HG03378 (cell line): Measurements from ENCODE around the gene PMPCA.

ENCODE experiments used
- ATAC-seq: cut with Tn5 transposase; IDR thresholded peaks from one replicate; pipeline ENCODE4 v1.9.1; 2021; ENCODE audit warnings: mild to moderate bottlenecking, moderate library complexity; ENCODE audit not compliant: unreplicated experiment

Gene PMPCA

DNA sequence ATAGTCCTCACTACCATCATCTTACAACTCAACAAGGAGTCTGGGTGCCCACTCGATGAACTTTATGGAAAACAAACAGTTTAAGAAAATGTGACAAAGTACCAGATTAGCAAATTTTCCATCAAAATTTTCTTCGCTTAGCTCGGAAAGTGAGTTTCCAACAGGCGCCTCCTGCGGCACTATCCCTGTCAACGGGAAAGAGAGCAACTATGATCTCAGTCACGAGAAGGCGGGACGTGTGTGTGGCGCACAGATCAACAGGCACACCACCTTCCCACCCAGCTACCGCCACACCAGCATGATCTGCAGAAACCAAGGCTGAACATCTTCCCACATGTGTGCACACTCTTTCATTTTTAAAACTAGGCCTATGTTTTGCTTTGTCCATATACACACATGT lies 42.9 kb downstream of the PMPCA start:
- no peak for ATAC-seq

DNA sequence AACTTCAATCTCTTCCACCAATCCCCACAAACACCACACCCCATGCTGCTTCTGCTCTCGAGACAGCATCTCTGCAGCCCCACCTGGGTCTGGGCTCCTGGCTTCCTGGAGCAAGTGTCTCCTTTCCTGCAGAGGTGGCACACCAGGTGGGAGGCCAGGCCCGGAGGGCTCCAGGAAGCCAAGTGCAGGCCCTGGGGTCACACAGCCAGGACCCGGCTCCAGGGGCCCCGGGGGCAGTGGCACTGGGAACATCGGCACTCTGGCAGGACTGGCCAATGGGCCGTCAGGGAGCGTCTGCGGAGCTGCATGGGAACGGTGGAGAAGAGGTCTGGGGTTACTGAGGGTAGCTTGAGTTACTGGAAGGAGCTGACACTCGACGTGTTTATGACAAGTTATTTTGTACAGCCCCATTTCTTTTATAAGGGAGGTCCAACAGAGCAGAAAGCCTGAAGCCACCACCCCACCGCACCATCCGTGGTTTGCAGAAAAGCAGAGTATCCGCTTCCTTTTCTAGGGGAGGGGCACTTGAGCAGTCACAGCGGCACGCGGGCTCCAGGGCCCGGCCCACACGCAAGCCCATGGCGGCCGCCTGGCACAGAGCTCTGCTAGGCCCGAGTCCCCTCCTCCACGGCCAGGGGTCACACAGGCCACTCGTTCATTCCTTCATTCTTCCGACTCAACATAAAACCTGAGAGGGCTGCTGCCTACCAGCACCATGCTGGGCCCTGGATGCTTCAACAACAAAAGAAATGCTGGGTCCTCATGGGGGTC lies 43.8 kb downstream of the PMPCA start:
- ATAC-seq: no peak

DNA sequence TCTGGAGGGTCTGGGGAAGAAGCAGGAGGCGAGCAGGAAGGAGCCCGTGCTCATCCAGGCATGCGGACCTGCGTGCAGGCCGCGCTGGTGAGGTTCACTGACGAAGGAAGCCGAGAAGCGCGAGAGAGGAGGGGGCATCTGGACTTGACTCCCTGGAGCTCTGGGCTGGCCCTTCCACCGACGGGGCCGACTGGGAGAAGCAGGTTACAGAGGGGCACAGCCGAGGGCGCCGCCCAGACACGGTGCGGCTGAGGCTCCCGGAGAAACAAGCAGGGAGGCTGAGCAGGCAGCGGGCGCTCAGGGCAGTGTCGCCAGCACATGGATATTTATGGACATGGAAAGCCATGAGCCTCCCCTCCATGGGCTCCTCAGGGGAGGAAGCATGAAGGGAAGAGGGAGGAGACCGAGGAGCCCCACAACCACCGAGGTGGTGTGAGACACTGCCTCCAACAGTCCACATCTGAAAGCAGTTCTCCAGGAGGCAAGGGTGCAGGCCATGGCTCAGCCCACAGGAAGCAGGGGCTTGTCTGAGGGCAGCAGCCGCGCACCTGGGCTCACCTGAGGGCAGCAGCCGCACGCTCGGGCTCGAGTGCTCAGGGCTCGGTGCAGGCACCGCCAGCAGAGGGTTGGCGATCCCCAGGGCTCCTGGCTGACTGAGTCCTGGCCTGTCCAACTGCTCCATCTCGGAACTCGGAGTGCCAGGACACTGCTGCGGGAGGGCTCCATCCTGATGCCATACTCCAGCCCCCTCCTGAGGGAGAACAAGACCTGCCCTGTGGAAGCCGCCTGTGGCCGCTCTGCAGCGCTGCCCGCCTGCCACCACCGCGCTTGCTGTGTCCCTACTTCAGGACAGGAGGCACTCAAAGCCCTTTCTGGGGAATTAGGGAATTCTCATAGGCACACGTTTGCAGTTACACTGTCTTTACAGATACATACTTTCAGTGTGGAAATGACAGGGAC lies 44.9 kb downstream of the PMPCA start:
- ATAC-seq: no peak

DNA sequence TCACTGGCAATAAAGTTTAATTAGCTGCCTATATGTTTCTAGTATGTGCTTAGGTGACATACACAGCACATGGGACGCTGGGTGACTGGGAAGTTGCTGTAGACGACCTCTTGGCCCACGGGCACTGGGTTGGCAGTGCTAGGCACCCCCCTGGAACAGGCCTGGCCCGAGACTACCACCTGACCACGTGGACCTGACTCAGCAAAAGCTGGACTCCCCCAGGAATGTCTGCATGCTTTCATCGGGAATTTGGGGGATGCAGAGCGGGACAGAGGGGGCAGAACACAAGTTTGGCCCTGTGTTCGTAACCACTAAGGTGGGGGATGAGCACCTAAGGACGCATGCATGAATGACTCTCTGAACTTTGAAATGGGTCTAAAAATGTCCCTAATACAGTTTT lies 45.8 kb downstream of the PMPCA start:
- ATAC-seq: no peak

DNA sequence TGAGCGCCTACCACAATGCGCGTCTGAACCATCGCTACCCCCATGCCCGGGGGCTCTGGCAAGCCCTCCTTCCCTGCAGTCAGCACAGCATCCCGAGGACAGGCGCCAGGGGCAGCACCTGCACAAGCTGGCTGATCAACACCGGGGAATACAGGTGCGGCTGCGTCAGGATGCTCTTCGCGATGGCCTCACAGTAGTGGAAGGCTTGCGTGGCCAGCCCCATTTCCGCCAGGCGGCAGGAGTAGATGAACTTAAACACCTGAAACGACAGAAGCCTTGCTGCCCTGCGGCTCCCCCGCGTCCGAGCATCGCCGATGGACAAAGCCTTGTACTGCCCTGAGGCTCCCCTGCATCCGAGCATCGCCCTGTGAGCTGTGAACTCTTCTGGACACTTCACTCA lies 46.9 kb downstream of the PMPCA start:
- ATAC-seq: no peak

DNA sequence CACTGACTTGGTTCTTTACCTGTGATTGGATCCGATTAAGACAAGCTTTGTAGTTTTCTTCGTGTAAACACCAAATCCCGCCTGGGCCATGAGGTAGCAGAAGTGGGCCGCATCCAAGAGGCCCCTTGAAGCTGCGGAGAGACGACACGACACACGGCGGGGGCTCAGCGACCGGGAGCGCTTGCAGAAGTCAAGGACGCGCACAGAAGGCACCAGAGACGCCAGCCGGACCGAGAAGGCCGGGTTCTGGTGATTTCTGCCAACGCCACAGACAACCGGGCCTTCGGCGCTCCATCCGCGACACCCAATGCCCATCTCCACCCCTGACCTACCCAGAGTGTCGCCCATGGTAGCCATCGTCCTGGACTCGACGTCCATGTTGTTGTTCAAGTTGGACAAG lies 49.0 kb downstream of the PMPCA start:
- no peak for ATAC-seq

DNA sequence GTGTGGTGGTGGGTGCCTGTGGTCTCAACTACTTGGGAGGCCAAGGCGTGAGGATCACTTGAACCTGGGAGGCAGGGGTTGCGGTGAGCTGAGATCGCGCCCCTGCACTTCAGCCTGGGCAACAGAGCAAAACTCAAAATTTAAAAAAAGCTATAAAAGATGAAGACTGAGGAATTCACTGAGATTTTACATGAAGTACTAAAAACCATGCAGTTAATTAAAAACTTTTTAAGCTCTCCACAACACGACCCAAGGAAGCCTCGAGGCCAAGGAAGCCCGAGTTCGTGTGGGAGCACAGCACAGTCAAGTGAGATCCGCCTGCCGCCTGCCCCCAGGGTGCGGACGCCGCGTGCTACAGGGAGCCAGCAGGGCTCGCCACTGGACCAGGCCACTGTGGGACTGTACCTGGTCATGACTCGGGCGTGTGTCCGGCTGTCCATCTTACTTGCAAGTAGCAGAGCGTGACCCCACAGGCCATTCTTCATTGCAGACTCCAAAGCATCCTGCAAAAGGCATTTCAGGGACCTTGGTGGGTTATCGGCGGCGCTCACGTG lies 50.4 kb downstream of the PMPCA start:
- no peak for ATAC-seq

DNA sequence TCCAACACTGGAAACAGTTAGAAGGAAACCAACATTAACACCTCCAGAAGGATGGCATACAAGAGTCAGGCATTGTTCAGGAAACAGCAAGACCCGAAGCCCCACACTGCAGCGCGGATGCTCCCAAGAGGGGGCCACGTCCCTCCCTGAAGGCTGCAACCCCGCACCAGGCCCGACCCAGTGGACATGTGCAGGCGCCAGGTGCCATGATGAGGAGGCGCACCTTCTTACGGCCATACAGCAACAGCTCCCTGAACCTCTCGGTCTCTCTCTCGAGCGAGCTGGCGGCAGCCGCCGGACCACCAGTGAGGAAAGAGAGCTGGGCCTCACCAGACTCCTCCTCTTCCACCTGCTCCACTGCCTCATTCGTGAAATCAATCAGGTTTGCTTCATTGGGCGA lies 52.2 kb downstream of the PMPCA start:
- no peak for ATAC-seq

DNA sequence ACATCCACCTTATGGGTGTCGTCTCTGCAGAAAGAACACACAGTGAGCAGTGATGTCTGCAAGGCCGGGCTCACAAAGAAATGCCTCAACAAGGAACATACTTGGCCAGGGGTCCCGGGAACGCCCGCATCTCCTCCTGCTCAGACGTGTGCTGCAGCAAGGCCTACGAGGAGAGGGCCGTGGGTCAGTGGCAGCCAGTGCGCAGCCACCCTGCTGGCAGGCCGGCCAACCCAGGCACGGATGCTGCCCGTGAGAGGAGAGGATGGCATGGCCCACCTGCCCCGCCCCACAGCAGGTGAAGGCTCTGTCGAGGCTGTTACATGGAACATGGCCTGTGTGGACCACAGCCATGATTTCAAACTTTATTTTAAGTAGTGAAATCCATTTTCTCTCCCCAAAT lies 53.1 kb downstream of the PMPCA start:
- ATAC-seq: no peak

DNA sequence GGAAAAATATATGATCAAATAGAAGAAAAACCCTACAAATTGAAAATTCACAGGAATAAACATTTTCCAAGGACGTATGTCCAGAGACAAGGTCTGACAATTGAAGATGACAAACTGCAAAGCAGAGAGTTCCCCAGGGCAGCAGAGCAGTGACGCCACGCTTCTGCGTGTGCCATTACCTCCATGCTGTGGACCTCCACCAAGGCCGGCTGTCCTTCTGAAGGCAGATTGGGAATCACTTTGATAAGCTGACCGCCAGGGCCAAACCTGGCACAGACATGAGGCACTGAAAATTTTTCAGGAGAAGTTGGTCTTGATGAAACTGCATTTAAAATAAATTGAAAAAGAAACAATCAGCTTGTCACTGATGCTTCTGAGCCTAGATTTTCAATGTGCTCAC lies 53.8 kb downstream of the PMPCA start:
- ATAC-seq: no peak

DNA sequence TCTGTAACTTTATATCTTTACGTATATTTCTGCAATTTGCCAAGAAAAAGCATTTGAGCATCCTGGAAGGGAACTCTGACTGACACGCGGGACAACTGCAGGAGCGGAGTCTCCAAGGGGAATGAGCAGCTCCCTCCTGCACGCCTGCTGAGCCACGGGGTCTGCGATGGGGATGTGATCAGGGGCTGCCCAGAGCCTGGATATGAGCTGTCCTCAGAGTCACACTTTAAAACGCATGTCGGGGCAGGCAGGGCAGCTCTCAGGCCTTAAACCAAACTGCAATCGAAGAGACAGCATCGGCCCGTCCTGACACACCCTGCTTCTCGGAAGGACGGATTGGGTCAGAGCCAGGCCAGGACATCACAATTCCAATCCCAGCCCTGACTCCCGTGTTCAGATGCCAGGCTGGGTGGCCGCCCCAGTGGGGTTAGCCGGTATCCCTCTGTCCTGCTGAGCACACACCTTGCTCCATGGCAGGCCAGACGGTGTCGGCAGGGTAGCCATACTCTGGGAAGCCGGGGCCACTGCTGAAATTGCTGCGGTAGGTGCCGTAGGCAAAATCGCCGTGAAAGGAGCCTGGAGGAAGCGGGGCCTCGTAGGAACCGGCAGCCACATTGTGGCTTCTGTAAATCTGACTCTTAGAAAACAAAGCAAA lies 55.2 kb downstream of the PMPCA start:
- no peak for ATAC-seq

DNA sequence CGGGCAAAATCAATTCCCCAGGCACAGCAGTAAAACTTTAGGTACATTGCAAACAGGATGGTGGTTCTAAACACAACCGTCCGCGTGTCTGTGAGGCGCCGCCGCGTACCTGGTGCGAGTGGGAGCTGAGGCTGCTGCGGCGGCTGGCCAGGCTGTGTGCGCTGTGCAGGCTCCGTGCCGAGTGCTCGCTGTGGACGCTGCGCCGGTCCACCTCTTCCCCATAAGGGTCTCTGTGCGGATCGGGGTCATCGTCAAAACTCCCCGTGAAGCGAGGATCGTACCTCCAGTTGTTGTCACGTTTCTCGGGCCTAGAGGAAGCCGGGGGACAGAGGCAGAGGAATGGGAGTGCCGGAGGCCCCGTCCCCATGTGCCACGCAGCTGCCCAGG lies 55.7 kb downstream of the PMPCA start:
- ATAC-seq: no peak

DNA sequence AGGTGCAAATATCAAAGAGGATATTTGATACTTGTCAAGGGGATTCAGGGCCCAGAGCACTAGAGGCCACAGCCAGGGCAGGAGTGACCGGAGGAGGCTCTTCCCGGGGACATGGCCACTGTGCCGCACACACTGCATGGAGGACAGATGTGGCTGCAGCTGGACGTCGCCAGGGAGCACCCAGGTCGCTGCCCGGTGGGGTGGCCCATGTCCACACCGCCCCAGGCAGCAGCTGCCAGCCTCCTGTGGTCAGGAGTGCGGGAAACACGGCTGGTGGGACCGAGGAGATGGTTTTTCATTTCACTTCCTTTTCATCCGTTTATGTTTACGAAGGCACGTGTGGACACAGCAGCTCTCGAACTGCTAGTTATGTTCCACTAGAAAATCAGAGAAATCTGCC lies 57.3 kb downstream of the PMPCA start:
- ATAC-seq: no peak

DNA sequence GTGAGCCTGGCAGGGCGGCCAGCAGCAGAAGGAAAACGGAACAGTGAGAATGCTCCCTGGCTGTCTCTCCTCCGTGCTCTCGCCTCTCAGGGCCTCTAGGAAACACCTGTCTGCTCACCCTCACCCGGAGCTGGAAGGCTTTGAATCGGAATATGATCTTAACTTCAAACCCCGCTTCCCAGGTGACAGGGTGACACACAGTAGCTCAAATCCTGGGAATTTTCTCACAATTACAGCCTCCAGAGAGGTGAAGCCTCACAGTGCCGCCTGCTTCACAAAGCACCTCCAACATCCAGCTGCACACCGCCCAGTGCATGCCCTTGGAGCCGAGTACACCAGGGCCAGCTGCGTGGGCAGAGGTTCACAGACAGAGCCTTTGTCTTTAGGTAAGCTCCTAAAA lies 59.9 kb downstream of the PMPCA start:
- ATAC-seq: no peak

DNA sequence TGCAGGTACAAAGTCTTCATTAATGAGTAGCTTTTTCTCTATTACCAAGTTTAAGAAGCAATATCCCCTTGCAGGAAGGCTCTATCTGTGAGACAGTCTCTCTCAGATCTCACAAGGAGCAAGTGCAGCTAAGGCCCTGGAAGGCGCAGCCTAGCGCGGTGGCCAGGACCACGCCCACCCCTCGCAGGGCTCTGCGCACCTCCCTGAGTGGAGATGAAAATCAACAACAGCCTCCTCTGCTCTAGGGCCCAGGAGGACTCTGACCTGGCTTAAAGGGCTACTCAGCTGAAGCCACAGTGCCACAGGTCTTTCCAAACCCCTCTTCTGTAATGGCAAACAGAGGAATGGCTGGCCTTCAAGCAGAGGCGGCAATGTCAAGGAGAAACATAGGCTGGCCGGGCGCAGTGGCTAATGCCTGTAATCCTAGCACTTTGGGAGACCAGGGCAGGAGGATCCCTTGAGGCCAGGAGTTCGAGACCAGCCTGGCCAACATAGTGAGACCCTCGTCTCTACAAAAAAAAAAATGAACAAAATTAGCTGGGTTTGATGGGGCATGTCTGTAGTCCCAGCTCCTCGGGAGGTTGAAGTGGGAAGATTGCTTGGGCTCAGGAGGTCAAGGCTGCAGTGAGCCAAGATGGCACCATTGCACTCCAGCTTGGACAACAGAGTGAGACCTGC lies 60.5 kb downstream of the PMPCA start:
- no peak for ATAC-seq

DNA sequence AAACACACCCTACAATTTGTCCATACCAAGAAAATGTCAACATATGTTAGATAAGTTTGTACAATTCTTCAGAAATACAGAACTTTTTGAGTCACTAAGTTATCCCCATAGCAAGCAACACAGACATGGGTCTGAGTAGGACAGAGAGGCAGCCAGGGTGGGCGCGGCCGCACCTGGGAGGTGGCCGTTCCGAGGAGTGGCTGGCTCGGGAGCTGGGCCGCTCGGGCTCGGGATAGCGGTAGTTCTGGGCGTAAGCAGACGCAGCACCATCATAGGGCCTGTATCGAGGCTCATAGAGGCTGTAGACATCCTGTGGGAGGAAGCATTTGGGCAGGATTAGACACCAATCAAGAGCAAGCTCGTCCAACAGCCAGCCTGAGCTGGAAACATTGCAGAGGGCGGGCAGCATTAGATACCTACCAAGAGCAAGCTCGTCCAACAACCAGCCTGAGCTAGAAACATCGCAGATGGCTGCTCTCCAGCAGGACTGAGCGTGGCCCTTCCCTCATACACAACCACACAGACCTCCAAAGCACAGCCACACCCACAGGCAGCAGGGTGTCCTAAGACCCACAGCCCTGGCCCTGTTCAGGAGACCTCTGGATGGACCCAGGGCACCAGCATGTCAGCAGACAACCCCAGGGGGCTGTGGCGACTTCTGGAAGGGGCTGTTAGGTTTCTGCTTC lies 61.5 kb downstream of the PMPCA start:
- no peak for ATAC-seq

DNA sequence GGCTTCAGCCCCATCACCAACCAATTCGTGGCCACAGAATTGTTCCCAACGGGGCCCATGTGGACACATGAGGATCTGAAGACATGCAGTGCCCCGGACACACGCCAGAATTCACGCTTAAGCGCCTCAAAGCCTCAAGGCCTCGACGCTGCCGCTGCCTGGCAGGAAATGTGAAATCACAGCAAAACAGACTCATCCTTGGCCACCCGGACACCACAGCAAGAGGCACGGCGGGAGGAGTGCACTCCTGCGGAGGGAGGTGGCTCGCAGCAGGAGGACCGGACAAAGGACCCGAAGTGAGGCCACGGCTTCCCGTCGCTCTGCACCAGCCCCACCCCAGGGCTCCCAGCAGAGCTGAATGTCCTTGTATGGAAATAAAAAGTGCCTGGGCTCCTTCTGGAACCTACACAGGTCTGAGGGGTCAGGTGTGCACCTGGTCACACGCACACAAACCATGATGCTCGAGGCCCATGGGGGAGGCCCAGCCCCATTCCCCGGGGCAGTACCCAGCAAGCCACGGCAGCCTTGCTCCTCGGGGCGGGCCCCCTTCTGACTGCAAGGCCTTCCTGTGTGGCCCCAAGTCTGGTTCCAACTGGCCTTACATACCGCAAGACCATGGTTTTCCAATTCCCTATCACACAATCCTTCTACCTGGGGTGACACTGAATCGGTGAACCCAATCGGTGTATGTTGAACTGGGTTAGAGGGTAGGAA lies 62.3 kb downstream of the PMPCA start:
- ATAC-seq: no peak

DNA sequence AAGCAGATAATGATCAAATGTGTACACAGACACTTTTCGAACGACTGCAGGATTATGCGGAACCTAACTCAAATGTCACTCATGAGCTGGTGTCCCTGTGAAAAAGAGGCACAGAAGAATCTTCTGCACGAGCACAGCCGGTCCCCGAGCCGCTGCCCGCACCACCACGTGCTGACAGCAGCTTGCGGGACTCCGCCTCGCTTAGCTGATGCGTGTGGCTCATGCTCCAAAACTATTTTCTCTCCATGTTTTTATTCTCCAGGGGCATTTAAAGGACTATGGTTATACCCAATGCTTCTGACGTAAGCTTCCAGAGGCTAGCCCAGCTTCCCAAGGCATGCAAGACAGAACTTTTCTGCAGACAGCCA lies 62.9 kb downstream of the PMPCA start:
- no peak for ATAC-seq
